WI38 (cell line): Measurements from ENCODE around the gene ELMO1.

ENCODE experiments used
- H3K4me3 ChIP-seq: 2 replicates; pipeline ENCODE4 v1.5.1; 2011; ENCODE audit warnings: low read depth, mild to moderate bottlenecking, control low read depth, low read length
- CTCF ChIP-seq: IDR thresholded peaks from 2 replicates; pipeline ENCODE4 v1.5.1; 2012; ENCODE audit warnings: low read depth, mild to moderate bottlenecking, control low read depth, low read length

Gene ELMO1

DNA sequence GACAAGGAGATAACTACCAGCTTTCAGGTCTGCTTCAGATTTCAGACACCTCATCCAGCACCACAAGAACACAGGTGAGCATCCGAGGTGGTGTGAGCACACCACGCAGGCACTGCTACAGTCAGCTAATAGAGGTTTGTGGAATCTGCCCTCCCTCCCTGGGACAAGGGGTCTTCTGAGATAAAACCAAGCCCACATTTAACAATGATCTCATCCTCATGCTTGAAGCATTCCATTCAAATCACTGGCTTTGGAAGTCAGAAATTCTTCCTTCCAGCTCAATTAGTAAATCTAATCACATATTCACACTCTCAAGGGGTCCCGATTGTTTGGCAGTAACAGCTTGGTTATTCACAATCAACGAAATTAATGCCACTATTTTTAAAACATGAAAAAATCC is 331.4 kb downstream of the ELMO1 start:
- H3K4me3 ChIP-seq = no peak overlapping the region
- no peak for TF ChIP-seq CTCF

DNA sequence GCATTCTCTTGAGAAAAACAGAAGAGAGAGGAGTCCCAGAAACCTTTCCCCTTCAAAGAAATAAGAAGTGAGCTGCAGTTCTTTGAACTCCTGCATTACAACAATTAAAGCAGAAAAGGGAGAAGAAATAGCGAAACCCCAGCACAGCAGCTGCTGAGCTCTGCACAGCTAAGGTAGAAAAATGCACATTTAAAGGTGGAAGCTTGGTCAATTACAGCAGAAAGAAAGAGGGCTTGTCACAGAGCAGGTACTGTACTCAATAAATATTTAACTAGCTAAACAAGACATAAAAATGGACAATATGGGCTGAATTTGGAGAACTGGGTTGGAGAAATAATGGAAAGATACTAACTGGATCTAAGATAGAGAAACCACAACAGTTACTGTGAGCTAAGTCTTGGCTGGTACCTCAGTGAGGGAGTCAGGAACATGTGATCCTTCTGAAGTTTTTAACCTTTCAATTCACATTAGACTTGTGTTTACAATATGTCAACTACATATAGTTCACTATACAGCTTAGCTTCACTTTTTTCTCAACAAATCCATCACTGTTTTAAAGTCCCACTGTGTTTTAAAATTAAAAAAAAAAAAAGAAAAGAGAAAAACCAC is 332.5 kb downstream of the ELMO1 start:
- no peak overlapping the region for H3K4me3 ChIP-seq
- no peak for TF ChIP-seq CTCF

- no peak overlapping the region for H3K4me3 ChIP-seq
- TF ChIP-seq CTCF = no peak
These were observed 334.9 kb downstream of the ELMO1 start for GRCh38 chr7:37113661-37114355.

- H3K4me3 ChIP-seq = no peak overlapping the region
- no peak for TF ChIP-seq CTCF
These were observed 335.8 kb downstream of the ELMO1 start for GRCh38 chr7:37112876-37113275.

DNA sequence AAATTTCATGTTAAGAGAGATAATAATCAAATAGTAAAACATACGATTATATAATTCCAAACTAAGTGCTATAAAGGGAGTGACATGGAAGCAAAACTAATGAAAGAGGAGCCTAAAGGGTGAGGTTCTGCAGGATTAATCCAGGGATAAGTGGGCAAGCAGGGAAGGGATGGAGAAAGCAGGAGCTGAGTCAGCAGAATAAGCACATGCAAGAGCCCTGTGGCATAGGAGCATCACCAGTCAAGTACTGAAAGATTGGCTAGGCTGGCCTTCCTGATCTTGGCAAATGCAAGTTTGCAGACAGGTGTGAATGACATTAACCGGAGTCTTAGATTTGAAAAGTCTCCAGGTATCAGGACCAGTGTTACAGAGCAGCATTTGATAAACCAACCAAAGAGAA is 336.4 kb downstream of the ELMO1 start:
- no peak for TF ChIP-seq CTCF
- no peak overlapping the region for H3K4me3 ChIP-seq

GRCh38 chr7:37111459-37111858 is 337.2 kb downstream of the ELMO1 start:
- no peak for TF ChIP-seq CTCF
- no peak overlapping the region for H3K4me3 ChIP-seq

DNA sequence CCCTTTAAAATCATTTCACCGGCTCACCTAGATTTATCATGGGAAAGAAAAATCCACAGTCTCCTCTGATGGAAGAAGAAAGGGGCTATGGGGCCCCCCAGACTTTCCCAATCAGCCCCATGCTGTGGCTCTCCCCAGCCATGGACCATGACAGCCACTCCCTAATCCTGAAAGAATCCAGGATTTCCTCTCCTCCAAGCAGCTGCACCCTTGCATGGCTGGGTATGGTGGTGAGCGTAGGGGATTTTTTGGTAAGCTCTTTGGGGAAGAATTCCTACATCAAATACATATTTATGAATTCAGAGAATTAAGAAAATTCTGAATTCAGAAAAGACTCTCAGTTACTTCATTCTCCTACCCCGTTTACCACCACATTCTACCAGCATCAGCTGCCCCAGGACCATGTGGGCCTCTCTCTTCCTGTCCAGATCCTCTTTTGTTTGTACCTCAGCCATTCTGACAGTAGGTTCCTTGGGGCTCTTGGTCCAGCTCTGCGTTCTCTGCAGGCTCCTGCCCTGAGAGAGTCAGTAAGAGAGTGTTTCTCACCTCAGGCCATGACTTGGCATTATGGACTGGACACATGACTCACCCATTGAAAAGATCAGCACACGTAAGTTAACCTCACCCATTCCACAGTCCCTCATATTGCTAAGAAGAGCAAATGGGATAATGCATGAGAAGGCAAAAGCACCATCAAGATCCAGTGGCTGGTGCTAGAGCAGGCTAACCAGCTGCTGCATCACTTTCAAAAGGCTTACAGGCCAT is 337.8 kb downstream of the ELMO1 start:
- no peak for TF ChIP-seq CTCF
- H3K4me3 ChIP-seq = no peak overlapping the region
